ENCODE measurements around the gene FAM193B.

Gene FAM193B

DNA sequence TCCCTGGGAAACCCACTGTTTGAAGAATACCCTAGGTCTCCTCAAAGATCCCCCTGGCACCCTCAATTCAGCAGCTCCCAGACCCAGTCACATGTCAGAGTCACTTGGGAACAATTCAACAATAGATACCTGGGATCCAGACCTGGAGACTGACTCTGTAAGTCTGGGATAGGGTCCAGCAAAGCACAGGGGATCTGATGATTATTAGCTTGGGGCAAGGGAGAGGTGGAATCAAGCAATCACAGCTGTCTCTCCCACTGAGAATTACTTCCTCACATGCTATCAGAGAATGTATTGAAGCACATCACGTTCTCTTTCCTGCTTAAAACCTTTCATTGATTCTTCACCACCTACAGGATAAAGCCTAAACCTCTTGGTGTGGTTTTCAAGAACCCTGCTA, 5.9 kb downstream of the FAM193B start:
- Histone ChIP-seq H3K9me2 (replicated peaks; ENCODE audit: insufficient read depth, low read length) (no peaks in the 10 kb centered on the region), H2AFZ (ENCODE audit: low read depth, low read length, severe bottlenecking) (no peak overlapping the region), H3K79me2 (ENCODE audit: insufficient read depth, low read length) (peaks cover 69% of the 10 kb centered on the region), H3K4me3 (ENCODE audit: insufficient read depth, low read length, poor library complexity, severe bottlenecking) (no peak overlapping the region), H3K9me3 (ENCODE audit: insufficient read depth, low read length) (no peaks in the 10 kb centered on the region), H4K20me1 (ENCODE audit: low read depth, low read length) (no peaks in the 10 kb centered on the region), H3K36me3 (ENCODE audit: low read length) (peaks cover 5% of the 10 kb centered on the region; the same call in 1 of the 2 replicates), H3F3A (ENCODE audit: insufficient read depth) (no peaks in the 10 kb centered on the region), H3K27ac (ENCODE audit: low read depth, low read length) (no peak overlapping the region), H3K9ac (ENCODE audit: low read length) (no peak overlapping the region), H3K4me2 (ENCODE audit: low read depth, low read length, poor library complexity, severe bottlenecking) (no peak overlapping the region), H3K27me3 (ENCODE audit: low read length) (no peaks in the 10 kb centered on the region)
- TF ChIP-seq, protein P1, sequence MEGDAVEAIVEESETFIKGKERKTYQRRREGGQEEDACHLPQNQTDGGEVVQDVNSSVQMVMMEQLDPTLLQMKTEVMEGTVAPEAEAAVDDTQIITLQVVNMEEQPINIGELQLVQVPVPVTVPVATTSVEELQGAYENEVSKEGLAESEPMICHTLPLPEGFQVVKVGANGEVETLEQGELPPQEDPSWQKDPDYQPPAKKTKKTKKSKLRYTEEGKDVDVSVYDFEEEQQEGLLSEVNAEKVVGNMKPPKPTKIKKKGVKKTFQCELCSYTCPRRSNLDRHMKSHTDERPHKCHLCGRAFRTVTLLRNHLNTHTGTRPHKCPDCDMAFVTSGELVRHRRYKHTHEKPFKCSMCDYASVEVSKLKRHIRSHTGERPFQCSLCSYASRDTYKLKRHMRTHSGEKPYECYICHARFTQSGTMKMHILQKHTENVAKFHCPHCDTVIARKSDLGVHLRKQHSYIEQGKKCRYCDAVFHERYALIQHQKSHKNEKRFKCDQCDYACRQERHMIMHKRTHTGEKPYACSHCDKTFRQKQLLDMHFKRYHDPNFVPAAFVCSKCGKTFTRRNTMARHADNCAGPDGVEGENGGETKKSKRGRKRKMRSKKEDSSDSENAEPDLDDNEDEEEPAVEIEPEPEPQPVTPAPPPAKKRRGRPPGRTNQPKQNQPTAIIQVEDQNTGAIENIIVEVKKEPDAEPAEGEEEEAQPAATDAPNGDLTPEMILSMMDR (IDR thresholded peaks at IDR 0.05; ENCODE audit: insufficient read depth, low read length, poor library complexity, severe bottlenecking), result no peak
- TF ChIP-seq EZH2phosphoT487 (conservative IDR thresholded peaks at IDR 0.05; ENCODE audit: low read length), result no peak

DNA sequence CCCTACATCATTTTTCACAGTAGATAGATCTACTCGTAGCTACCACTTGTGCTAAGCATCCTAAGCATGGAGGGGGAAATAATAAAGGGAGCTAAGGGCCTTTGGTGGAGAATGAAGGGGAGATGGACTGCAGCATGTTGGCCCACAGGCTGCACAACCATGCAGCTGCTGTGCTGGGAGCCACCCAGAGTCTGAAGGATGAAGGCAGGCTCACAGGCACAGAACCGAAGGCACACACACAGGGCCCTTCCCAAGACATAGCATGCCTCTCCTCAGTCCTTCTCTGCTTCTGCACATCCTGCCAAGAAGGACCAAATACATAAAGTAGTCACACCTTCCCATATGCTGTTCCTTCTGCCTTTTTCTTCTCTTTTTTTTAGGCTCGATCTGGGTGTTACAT, 6.6 kb downstream of the FAM193B start:
- no peak overlapping the region for H3K4me2 ChIP-seq (ENCODE audit: low read depth, low read length, poor library complexity, severe bottlenecking)
- no peak overlapping the region for H3K27ac ChIP-seq (ENCODE audit: low read depth, low read length)
- H3K9me2 ChIP-seq (replicated peaks; ENCODE audit: insufficient read depth, low read length), result no peaks in the 10 kb centered on the region
- H3K9ac ChIP-seq (ENCODE audit: low read length), result no peak overlapping the region
- H3K4me3 ChIP-seq (ENCODE audit: insufficient read depth, low read length, poor library complexity, severe bottlenecking), result no peak overlapping the region
- peaks cover 5% of the 10 kb centered on the region; the same call in 1 of the 2 replicates for H3K36me3 ChIP-seq (ENCODE audit: low read length)
- no peak for TF ChIP-seq EZH2phosphoT487 (conservative IDR thresholded peaks at IDR 0.05; ENCODE audit: low read length)
- TF ChIP-seq, protein P1 (IDR thresholded peaks at IDR 0.05; ENCODE audit: insufficient read depth, low read length, poor library complexity, severe bottlenecking), result no peak
- H3K79me2 ChIP-seq (ENCODE audit: insufficient read depth, low read length), result peaks cover 69% of the 10 kb centered on the region
- H3K9me3 ChIP-seq (ENCODE audit: insufficient read depth, low read length), result no peaks in the 10 kb centered on the region
- no peaks in the 10 kb centered on the region for H3F3A ChIP-seq (ENCODE audit: insufficient read depth)
- no peak overlapping the region for H2AFZ ChIP-seq (ENCODE audit: low read depth, low read length, severe bottlenecking)
- H3K27me3 ChIP-seq (ENCODE audit: low read length), result no peaks in the 10 kb centered on the region
- no peaks in the 10 kb centered on the region for H4K20me1 ChIP-seq (ENCODE audit: low read depth, low read length)

DNA sequence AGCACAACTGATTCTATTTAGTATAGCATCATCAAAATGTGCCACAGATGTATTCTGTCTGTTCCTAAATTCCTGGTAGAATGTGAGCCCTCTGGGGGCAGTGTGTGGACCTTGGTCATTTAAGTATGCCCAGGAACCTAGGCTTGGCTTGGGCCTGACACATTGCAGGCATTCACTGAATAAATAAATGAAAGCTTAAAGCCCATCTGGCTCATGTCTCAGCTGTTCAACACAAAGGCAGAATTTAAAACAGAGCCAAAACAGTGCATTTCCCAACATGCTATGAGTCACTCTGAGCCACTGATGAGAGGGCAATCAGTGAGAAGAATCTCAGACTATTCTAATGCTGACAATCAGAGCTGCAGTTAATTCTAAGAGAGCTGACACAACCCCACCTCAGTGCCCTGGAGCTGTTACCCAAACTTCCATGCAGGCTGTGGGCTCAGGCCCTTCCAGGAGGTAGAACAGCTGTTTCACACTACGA, 8.1 kb downstream of the FAM193B start:
- H3K36me3 ChIP-seq (ENCODE audit: low read length), result peaks cover under 1% of the 10 kb centered on the region; the same call in 1 of the 2 replicates
- no peaks in the 10 kb centered on the region for H4K20me1 ChIP-seq (ENCODE audit: low read depth, low read length)
- H3K4me3 ChIP-seq (ENCODE audit: insufficient read depth, low read length, poor library complexity, severe bottlenecking), result no peak overlapping the region
- no peaks in the 10 kb centered on the region for H3K9me3 ChIP-seq (ENCODE audit: insufficient read depth, low read length)
- no peak for TF ChIP-seq EZH2phosphoT487 (conservative IDR thresholded peaks at IDR 0.05; ENCODE audit: low read length)
- TF ChIP-seq, protein P1 (IDR thresholded peaks at IDR 0.05; ENCODE audit: insufficient read depth, low read length, poor library complexity, severe bottlenecking), result no peak
- no peaks in the 10 kb centered on the region for H3K27me3 ChIP-seq (ENCODE audit: low read length)
- no peak overlapping the region for H3K4me2 ChIP-seq (ENCODE audit: low read depth, low read length, poor library complexity, severe bottlenecking)
- peaks cover 68% of the 10 kb centered on the region; the same call in 1 of the 2 replicates for H3K79me2 ChIP-seq (ENCODE audit: insufficient read depth, low read length)
- no peak overlapping the region for H3K27ac ChIP-seq (ENCODE audit: low read depth, low read length)
- H3K9ac ChIP-seq (ENCODE audit: low read length), result no peak overlapping the region
- no peak overlapping the region for H2AFZ ChIP-seq (ENCODE audit: low read depth, low read length, severe bottlenecking)
- no peaks in the 10 kb centered on the region for H3F3A ChIP-seq (ENCODE audit: insufficient read depth)
- H3K9me2 ChIP-seq (replicated peaks; ENCODE audit: insufficient read depth, low read length), result no peaks in the 10 kb centered on the region
